SK-N-SH (cell line): ENCODE results near the gene GPR137. TPM values are rescaled to one million over a fixed set of nuclear protein-coding genes. Genes with fewer than 3 reads are reported as not detected.

Source experiments
- CTCF ChIA-PET: fragments of 300-600, 350-600 bp; formaldehyde crosslinking; extraction: SDS; loops from one replicate; lab custom pipeline; 2021; lab: Yijun Ruan, JAX
- POLR2A ChIA-PET: fragments of 350-600 bp; sonication (Branson Sonifier 250); formaldehyde crosslinking; extraction: SDS; loops from one replicate; lab custom pipeline; 2020; ENCODE audit warnings: antibody characterized with exemption, inconsistent platforms; lab: Yijun Ruan, JAX
- DNase-seq: peaks from one replicate; pipeline ENCODE4 v3.0.0; 2012
- H2AFZ ChIP-seq: fragments of 200-600 bp; sonication (generic); 2 replicates; pipeline ENCODE4 v1.8.1; 2016; ENCODE audit warnings: antibody characterized with exemption, mild to moderate bottlenecking, low read depth
- H3F3A ChIP-seq: fragments of 200-600 bp; sonication (generic); replicated peaks from 2 replicates; pipeline ENCODE3; 2016; ENCODE audit warnings: antibody characterized with exemption, mild to moderate bottlenecking; ENCODE audit not compliant: insufficient read depth
- H3K27ac ChIP-seq, 2 experiments: fragments of 200-500 bp in 1 of 2; fragments of 200-600 bp in 1 of 2; sonication (Bioruptor generic) in 1 of 2; sonication (generic), shearing (Covaris generic) in 1 of 2; 2 replicates each; pipeline versions ENCODE4 v1.5.1 to v1.6.1; 2014 to 2016; ENCODE audit warnings: low read depth in 2 of 2, inconsistent platforms in 1 of 2, low read length in 1 of 2, mild to moderate bottlenecking in 1 of 2, mixed read lengths in 1 of 2
- H3K27me3 ChIP-seq: fragments of 200-600 bp; sonication (generic), shearing (Covaris generic); 2 replicates; pipeline ENCODE4 v1.6.1; 2016; ENCODE audit warnings: mixed run types; ENCODE audit not compliant: insufficient read depth
- H3K36me3 ChIP-seq, 2 experiments: fragments of 200-500 bp in 1 of 2; fragments of 200-600 bp in 1 of 2; sonication (Bioruptor generic) in 1 of 2; sonication (generic) in 1 of 2; replicated peaks in 1 of 2; 2 replicates each; pipeline versions ENCODE3 to v1.5.1; 2014 to 2016; ENCODE audit warnings: low read length in 1 of 2, mild to moderate bottlenecking in 1 of 2; ENCODE audit not compliant: insufficient read depth in 2 of 2, control insufficient read depth in 1 of 2
- H3K4me1 ChIP-seq, 2 experiments: fragments of 200-500 bp in 1 of 2; fragments of 200-600 bp in 1 of 2; sonication (Bioruptor generic) in 1 of 2; sonication (generic), shearing (Covaris generic) in 1 of 2; 2 replicates each; pipeline versions ENCODE4 v1.5.1 to v1.6.1; 2014 to 2016; ENCODE audit warnings: low read depth in 1 of 2, low read length in 1 of 2, mixed run types in 1 of 2; ENCODE audit not compliant: insufficient read depth in 2 of 2, control insufficient read depth in 1 of 2
- H3K4me2 ChIP-seq: fragments of 200-600 bp; sonication (generic), shearing (Covaris generic); 2 replicates; pipeline ENCODE4 v1.6.1; 2017; ENCODE audit warnings: mixed run types
- H3K4me3 ChIP-seq, 2 experiments: fragments of 200-500 bp in 1 of 2; fragments of 200-600 bp in 1 of 2; sonication (Bioruptor generic) in 1 of 2; sonication (generic), shearing (Covaris generic) in 1 of 2; 2 replicates each; pipeline versions ENCODE4 v1.5.1 to v1.8.1; 2014 to 2016; ENCODE audit warnings: low read depth in 2 of 2, inconsistent platforms in 1 of 2, low read length in 1 of 2, mild to moderate bottlenecking in 1 of 2, mixed read lengths in 1 of 2, moderate library complexity in 1 of 2
- H3K79me2 ChIP-seq: fragments of 200-600 bp; sonication (generic); 2 replicates; pipeline ENCODE4 v1.8.1; 2017; ENCODE audit warnings: mild to moderate bottlenecking; ENCODE audit not compliant: insufficient read depth
- H3K9ac ChIP-seq: fragments of 200-600 bp; sonication (generic); 2 replicates; pipeline ENCODE4 v1.6.1; 2017; ENCODE audit warnings: mixed run types
- H3K9me2 ChIP-seq: fragments of 200-600 bp; sonication (generic); 2 replicates; pipeline ENCODE4 v1.6.1; 2017; ENCODE audit warnings: mixed run types
- H3K9me3 ChIP-seq: fragments of 200-600 bp; sonication (generic); 2 replicates; pipeline ENCODE4 v1.6.1; 2017; ENCODE audit warnings: mixed run types, mild to moderate bottlenecking, moderate library complexity
- H4K20me1 ChIP-seq: fragments of 200-600 bp; sonication (generic); 2 replicates; pipeline ENCODE4 v1.6.1; 2017; ENCODE audit warnings: mild to moderate bottlenecking, mixed run types; ENCODE audit not compliant: insufficient read depth
- CTCF ChIP-seq: fragments of 200-600 bp; sonication (generic); IDR thresholded peaks from 2 replicates; pipeline ENCODE4 v1.6.1; 2017; ENCODE audit warnings: antibody characterized with exemption, mild to moderate bottlenecking, moderate library complexity
- EZH2phosphoT487 ChIP-seq: fragments of 200-600 bp; sonication (generic); IDR thresholded peaks from 2 replicates; pipeline ENCODE4 v1.6.1; 2017; ENCODE audit warnings: low read depth, mixed run types, mild to moderate bottlenecking, antibody characterized with exemption, moderate library complexity, borderline replicate concordance
- FOSL2 ChIP-seq: IDR thresholded peaks from 2 replicates; pipeline ENCODE4 v1.4.0; 2012; ENCODE audit warnings: low read depth, mild to moderate bottlenecking, moderate library complexity, borderline replicate concordance
- FOXJ3 ChIP-seq: sonication (generic); formaldehyde crosslinking; IDR thresholded peaks from 2 replicates; pipeline ENCODE4 v1.5.1; 2020; ENCODE audit warnings: mild to moderate bottlenecking, missing genetic modification reagents
- GATA2 ChIP-seq: sonication (generic); formaldehyde crosslinking; IDR thresholded peaks from 2 replicates; pipeline ENCODE4 v1.5.0; 2020; ENCODE audit warnings: mild to moderate bottlenecking, missing genetic modification reagents
- JUND ChIP-seq: IDR thresholded peaks from 2 replicates; pipeline ENCODE4 v1.4.0; 2012
- MXI1 ChIP-seq: IDR thresholded peaks from 2 replicates; pipeline ENCODE4 v1.6.1; 2012; ENCODE audit warnings: mild to moderate bottlenecking, low read depth, low read length, improper control_type of control experiment
- NRF1 ChIP-seq: IDR thresholded peaks from 2 replicates; pipeline ENCODE4 v1.6.1; 2012; ENCODE audit warnings: low read depth, mild to moderate bottlenecking, low read length
- TAF1 ChIP-seq: IDR thresholded peaks from 2 replicates; pipeline ENCODE4 v1.6.1; 2012; ENCODE audit warnings: low read depth, mild to moderate bottlenecking, low read length, moderate library complexity, borderline replicate concordance
- YY1 ChIP-seq: IDR thresholded peaks from 2 replicates; pipeline ENCODE4 v1.4.0; 2012; ENCODE audit warnings: low read depth, mild to moderate bottlenecking
- WGBS: methylation state at CpG from one replicate; pipeline ENCODE4 v1.1.6; 2017; ENCODE audit warnings: low lambda C conversion rate; 5-methylcytosine and 5-hydroxymethylcytosine counted together
- polyA plus RNA-seq, 3 experiments: library from polyadenylated mRNA; depleted of rRNA; stranded (reverse); fragments of >200 nt; gene quantifications; 2 replicates each; pipeline ENCODE4 v1.2.3, GENCODE V29; 2012
- TF ChIP-seq, protein P1 (sequence below): IDR thresholded peaks from 2 replicates; pipeline ENCODE4 v1.6.1; 2012; ENCODE audit warnings: mild to moderate bottlenecking, low read depth, low read length, moderate library complexity

Gene GPR137
- polyA plus RNA-seq, 1 of the 3 experiments (the other 2 are of a cell fraction): 29.9 TPM

GRCh38 chr11:64262271-64263002, 23.2 kb upstream of the GPR137 start:
- DNase-seq: no peak
- peaks cover 4% of the 10 kb centered on the region for H3F3A ChIP-seq
- peak overlapping the region; percentile 20; the same call in 1 of the 2 replicates for H3K4me2 ChIP-seq
- H3K27me3 ChIP-seq: no peaks in the 10 kb centered on the region
- peaks cover 24 to 38% of the 10 kb centered on the region in 2 experiments for H3K36me3 ChIP-seq
- 93% methylated on average over 30 of the region's 42 CpGs for WGBS
- peaks cover 0 to 39% of the 10 kb centered on the region in 2 experiments; a peak in 2 of 4 replicates for H3K4me1 ChIP-seq
- CTCF ChIA-PET: interaction anchor here (1.1 to 5.7 kb wide), 3 partner anchors 9 to 39 kb away, joined by 5 to 119 read pairs (median 15); partner anchors contain the start of gene PLCB3
- H3K27ac ChIP-seq: peak overlapping the region; percentile 29 to 94; a peak in 2 of 4 replicates
- no peak overlapping the region for H3K4me3 ChIP-seq
- POLR2A ChIA-PET: interaction anchor here (1.2 to 2.8 kb wide), 3 partner anchors 10 to 17 kb away, joined by 3 to 41 read pairs (median 3); partner anchors contain the start of gene PPP1R14B
- no peaks in the 10 kb centered on the region for H4K20me1 ChIP-seq
- H3K9ac ChIP-seq: no peak overlapping the region
- TF ChIP-seq FOSL2 (no peak), MXI1 (no peak), TAF1 (no peak), EZH2phosphoT487 (no peak), CTCF (no peak), GATA2 (CRISPR knock-in tag) (no peak), NRF1 (no peak), JUND (no peak), YY1 (no peak), FOXJ3 (CRISPR knock-in tag) (no peak)
- TF ChIP-seq, protein P1, sequence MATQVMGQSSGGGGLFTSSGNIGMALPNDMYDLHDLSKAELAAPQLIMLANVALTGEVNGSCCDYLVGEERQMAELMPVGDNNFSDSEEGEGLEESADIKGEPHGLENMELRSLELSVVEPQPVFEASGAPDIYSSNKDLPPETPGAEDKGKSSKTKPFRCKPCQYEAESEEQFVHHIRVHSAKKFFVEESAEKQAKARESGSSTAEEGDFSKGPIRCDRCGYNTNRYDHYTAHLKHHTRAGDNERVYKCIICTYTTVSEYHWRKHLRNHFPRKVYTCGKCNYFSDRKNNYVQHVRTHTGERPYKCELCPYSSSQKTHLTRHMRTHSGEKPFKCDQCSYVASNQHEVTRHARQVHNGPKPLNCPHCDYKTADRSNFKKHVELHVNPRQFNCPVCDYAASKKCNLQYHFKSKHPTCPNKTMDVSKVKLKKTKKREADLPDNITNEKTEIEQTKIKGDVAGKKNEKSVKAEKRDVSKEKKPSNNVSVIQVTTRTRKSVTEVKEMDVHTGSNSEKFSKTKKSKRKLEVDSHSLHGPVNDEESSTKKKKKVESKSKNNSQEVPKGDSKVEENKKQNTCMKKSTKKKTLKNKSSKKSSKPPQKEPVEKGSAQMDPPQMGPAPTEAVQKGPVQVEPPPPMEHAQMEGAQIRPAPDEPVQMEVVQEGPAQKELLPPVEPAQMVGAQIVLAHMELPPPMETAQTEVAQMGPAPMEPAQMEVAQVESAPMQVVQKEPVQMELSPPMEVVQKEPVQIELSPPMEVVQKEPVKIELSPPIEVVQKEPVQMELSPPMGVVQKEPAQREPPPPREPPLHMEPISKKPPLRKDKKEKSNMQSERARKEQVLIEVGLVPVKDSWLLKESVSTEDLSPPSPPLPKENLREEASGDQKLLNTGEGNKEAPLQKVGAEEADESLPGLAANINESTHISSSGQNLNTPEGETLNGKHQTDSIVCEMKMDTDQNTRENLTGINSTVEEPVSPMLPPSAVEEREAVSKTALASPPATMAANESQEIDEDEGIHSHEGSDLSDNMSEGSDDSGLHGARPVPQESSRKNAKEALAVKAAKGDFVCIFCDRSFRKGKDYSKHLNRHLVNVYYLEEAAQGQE: no peak
- TF ChIP-seq, all 33 proteins: peak for 0
- Histone ChIP-seq H3K9me2 (no peaks in the 10 kb centered on the region), H3K79me2 (no peaks in the 10 kb centered on the region; the same call in none of the 2 replicates), H2AFZ (no peak overlapping the region), H3K9me3 (no peaks in the 10 kb centered on the region)
